NCI-H2107 treated with DMSO at 0.1 percent for 48 hours (cell line): ENCODE results near the gene ATXN10.
"Not testable (repeated sequence)": the region's sequence is repeated elsewhere in the genome, so short reads cannot be mapped to it uniquely, and the experiment has no call there.

Experiments
- DNase-seq: peaks from one replicate; lab custom pipeline; 2025; ENCODE audit not compliant: unreplicated experiment; lab: John Stamatoyannopoulos, UW

The ATXN10 gene

DNA sequence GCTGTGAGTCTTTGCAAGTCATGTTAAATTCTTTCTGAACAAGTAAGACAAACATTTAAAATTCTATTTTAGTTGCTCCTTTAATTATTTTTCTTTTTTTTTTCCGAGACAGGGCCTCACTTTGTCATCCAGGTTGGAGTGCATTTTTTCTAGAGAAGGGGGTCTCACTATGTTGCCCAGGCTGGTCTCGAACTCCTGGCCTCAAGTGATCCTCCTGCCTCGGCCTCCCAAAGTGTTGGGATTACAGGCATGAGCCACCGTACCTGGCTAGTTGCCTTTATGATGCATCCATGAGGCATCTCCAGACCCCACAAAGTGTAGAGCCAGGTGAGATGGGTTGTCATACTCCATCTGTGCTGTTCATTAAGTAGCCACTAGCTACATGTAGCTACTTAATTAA, 4.4 kb downstream of the ATXN10 start:
- DNase-seq, result no peak

DNA sequence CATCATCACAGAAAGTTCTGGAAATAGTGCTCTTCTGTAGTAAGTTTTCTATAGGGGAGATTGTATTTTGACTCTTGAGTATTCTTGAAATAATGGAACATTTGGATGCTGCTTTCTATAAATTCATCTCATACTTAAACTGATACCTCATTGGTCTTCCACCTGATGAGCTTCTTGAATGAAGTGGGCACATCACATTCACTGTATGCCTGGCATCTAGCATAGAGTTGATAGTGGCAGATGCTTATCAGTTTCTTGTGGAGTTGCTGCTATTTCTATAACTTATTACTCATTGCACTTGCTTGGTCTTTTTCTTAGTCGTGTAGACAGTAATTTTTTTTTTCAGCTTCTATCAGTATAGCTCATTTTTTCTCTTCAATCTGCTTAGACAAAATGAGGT, 5.4 kb downstream of the ATXN10 start:
- DNase-seq, result no peak

GRCh38 chr22:45678961-45679912, 7.6 kb downstream of the ATXN10 start:
- no peak for DNase-seq

- DNase-seq, result no peak
Observed at GRCh38 chr22:45680932-45681700, 9.5 kb downstream of the ATXN10 start.

DNA sequence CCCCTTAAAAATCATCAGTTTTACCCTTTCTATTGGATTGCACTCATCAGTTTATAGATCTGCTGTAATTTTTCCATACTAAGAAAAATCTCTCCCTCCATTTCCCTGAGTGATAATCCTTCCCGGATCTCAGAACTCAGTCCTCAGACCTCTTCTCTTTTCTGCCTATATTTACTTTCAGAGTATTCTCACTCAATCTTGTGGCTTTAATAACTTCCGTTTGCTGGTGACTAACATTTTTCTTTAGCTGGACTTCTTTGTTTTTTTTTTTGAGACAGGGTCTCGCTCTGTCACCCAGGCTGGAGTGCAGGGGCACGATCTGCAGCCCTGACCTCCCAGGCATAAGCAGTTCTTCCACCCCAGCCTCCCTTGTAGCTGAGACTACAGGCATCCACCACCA, 10.4 kb downstream of the ATXN10 start:
- DNase-seq, result no peak

DNA sequence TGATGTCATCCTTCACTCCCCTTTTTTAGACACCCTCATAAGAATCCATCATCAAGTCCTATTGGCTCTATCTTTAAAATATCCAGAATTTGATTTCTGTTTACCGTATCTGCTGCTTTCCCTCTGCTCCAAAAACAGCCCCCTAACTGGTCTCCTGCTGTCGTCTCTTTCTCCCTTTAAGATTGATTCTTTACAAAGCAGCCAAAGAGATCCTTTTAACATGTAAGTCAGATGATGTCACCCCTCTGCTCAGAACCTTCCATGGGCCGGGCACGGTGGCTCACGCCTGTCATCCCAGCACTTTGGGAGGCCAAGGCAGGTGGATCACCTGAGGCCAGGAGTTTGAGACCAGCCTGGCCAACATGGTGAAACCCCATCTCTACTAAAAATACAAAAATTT, 11.1 kb downstream of the ATXN10 start:
- DNase-seq, result not testable (repeated sequence)

GRCh38 chr22:45683248-45683647, 11.6 kb downstream of the ATXN10 start:
- no peak for DNase-seq

- DNase-seq, result no peak
Observed at GRCh38 chr22:45683680-45684079, 12.0 kb downstream of the ATXN10 start.

GRCh38 chr22:45684169-45684568, 12.5 kb downstream of the ATXN10 start:
- DNase-seq, result no peak

DNA sequence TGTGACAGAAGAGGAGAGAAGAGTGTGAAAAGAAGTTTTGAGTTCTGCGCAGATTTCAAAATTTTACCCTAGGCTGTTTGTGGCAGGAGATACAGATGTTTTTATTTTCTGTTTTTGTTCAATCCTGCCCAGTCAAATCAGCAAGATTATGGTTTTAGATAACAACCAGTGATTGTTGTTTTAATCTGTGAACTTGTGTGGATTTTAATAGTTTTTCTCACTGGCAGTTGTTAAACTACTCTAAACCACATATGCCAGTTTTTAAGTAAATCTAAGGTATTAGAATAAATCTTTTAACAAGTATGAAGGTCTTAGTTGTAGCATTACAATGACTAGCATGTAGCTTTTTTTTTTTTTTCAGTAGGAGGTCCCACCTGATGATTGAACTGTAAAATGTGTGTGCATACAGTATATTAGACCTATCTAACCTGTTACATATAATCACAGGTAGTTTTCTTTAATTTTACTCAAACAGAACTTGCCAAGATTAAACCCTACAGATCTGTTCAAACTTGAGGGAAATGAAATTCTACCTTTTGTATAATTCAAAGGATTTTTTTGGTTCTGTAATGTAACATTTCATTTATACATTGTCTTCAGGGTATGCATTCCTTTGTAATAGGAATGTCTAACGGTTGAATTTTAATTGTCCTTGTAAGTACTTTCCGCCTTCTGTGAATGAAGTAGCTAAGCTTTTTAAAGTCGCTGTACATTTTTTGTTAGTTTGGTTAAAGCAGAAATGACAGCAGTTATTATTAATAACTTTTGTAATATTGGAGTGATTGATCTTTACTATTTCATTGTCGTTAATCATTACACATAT, 13.3 kb downstream of the ATXN10 start:
- no peak for DNase-seq

GRCh38 chr22:45686004-45686403, 14.4 kb downstream of the ATXN10 start:
- no peak for DNase-seq

DNA sequence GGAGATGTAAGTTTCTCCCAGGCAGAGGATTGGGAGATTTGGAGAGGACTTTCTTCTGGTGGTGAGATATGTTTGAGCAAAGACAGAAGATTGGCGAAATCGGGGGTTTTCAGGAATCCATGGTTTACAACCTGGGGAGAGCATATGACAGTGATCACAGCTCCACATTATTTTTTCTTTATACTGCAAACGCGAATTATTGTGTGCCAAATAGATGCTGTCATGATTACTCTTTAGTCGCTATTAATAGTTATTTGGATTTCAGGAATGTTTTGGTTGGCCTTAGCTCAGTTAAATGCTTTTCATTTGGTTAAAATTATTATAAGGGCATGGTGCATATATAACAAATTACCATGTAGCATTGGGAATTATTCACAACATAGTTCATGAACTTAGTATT, 15.2 kb downstream of the ATXN10 start:
- DNase-seq, result no peak

DNA sequence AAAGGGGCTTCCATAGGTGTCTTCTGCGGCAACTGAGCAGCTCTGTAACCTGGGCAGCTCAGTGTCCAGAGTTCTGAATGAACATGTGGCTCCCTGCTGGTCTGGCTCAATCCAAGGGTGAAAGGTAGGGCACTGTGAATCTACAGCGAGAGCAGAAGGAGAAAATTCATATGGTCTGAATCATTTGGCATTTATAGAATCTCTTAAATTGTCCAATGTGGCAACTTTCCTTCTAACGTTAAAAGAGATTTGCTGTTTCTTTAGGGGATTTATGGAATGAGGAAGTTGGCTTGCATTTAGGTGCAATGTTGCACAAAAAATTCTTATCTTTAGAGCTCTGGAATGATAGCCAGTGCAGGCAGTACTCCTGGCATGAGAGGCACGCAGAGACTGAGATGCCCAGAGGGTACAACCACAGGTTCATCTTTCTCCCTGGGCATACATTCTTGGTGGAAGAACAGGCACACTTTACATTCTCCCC, 17.0 kb downstream of the ATXN10 start:
- no peak for DNase-seq

- DNase-seq, result no peak
Observed at GRCh38 chr22:45689211-45689610, 17.6 kb downstream of the ATXN10 start.

- DNase-seq, result no peak
Observed at GRCh38 chr22:45690008-45690407, 18.4 kb downstream of the ATXN10 start.

- no peak for DNase-seq
Observed at GRCh38 chr22:45692549-45692948, 20.9 kb downstream of the ATXN10 start.

DNA sequence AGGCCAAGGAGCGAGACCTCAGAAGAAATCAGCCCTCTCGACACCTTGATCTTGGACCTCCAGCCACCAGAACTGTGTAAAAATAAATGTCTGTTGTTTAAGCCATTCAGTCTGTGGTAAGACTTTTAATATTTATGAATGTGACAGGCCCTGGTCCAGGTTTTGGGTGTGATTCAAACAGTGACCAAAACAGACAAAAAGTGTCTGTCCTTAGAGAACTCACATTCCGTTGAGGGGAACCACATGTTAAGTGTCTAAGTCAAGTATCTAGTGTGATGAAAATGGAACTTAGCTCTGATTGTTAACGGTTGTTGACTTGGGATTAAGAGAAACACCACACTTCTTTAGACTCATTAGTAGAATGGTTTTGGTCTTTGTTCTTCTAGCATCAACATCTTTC, 22.2 kb downstream of the ATXN10 start:
- DNase-seq, result no peak

GRCh38 chr22:45696227-45696626, 24.6 kb downstream of the ATXN10 start:
- DNase-seq, result no peak

DNA sequence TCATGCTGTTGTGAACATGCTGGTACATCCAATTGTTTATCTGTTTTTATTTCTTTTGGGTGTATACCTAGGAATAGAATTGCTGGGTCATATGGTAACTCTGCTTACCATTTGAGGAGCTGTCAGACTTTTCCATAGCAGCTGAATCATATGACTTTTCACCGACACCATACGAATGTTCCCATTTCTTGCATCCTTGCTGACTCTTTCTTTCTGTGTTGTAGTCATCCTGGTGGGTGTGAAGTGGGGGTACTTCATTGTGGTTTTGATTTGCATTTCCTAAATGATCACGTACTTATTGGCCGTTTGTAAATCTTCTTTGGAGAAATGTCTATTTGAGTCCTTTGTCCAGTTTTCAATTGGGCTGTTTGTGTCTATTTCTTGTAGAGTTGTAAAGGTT, 26.5 kb downstream of the ATXN10 start:
- DNase-seq, result no peak

GRCh38 chr22:45702981-45703380, 31.3 kb downstream of the ATXN10 start:
- DNase-seq, result no peak

- DNase-seq, result no peak
Observed at GRCh38 chr22:45703758-45704157, 32.1 kb downstream of the ATXN10 start.
